H9 (cell line): Measurements from ENCODE around the gene DIS3L. TPM values are rescaled to one million over a fixed set of nuclear protein-coding genes. Genes with fewer than 3 reads are reported as not detected.

Experiments
- DNase-seq: peaks from one replicate; pipeline ENCODE4 v3.0.0-alpha.2; 2017
- H2AFZ ChIP-seq: one replicate; pipeline ENCODE4 v1.6.1; 2013; ENCODE audit warnings: mild to moderate bottlenecking, low read length, control low read depth, moderate library complexity
- H2AK5ac ChIP-seq: 2 replicates; pipeline ENCODE4 v1.6.1; 2013; ENCODE audit warnings: low read length, control low read depth, mixed read lengths; ENCODE audit not compliant: insufficient read length
- H2BK120ac ChIP-seq: one replicate; pipeline ENCODE4 v1.6.1; 2013; ENCODE audit warnings: low read depth, mild to moderate bottlenecking, low read length, control low read depth, inconsistent platforms; ENCODE audit not compliant: poor library complexity, severe bottlenecking
- H2BK12ac ChIP-seq: 2 replicates; pipeline ENCODE4 v1.6.1; 2013; ENCODE audit warnings: low read length, control low read depth, mixed read lengths, low read depth; ENCODE audit not compliant: insufficient read length
- H2BK15ac ChIP-seq: 2 replicates; pipeline ENCODE4 v1.6.1; 2013; ENCODE audit warnings: low read depth, low read length, control low read depth
- H2BK20ac ChIP-seq: one replicate; pipeline ENCODE4 v1.6.1; 2013; ENCODE audit warnings: low read depth, mild to moderate bottlenecking, low read length, control low read depth, inconsistent platforms; ENCODE audit not compliant: poor library complexity, severe bottlenecking
- H2BK5ac ChIP-seq: 2 replicates; pipeline ENCODE4 v1.6.1; 2013; ENCODE audit warnings: low read length, control low read depth, mixed read lengths; ENCODE audit not compliant: insufficient read length
- H3K14ac ChIP-seq: 2 replicates; pipeline ENCODE4 v1.6.1; 2013; ENCODE audit warnings: low read length, control low read depth; ENCODE audit not compliant: insufficient read depth
- H3K18ac ChIP-seq: 2 replicates; pipeline ENCODE4 v1.6.1; 2013; ENCODE audit warnings: low read depth, mild to moderate bottlenecking, mixed read lengths, low read length, control low read depth; ENCODE audit not compliant: insufficient read length
- H3K23ac ChIP-seq: 2 replicates; pipeline ENCODE4 v1.6.1; 2013; ENCODE audit warnings: low read length, control low read depth, mixed read lengths, low read depth; ENCODE audit not compliant: insufficient read length
- H3K23me2 ChIP-seq: 2 replicates; pipeline ENCODE4 v1.6.1; 2013; ENCODE audit warnings: low read depth, mild to moderate bottlenecking, mixed read lengths, low read length, control low read depth; ENCODE audit not compliant: insufficient read length, poor library complexity, severe bottlenecking
- H3K27ac ChIP-seq: 2 replicates; pipeline ENCODE4 v1.5.1; 2013; ENCODE audit warnings: low read length, control low read depth, mixed read lengths, low read depth; ENCODE audit not compliant: insufficient read length
- H3K27me3 ChIP-seq: 2 replicates; pipeline ENCODE4 v1.6.1; 2013; ENCODE audit warnings: low read length, control low read depth, inconsistent platforms; ENCODE audit not compliant: insufficient read depth
- H3K4ac ChIP-seq: 2 replicates; pipeline ENCODE4 v1.6.1; 2013; ENCODE audit warnings: low read depth, mild to moderate bottlenecking, control low read depth, inconsistent platforms, low read length, moderate library complexity
- H3K4me1 ChIP-seq: 2 replicates; pipeline ENCODE4 v1.6.1; 2013; ENCODE audit warnings: low read length, control low read depth, inconsistent platforms; ENCODE audit not compliant: insufficient read depth
- H3K4me2 ChIP-seq: 2 replicates; pipeline ENCODE4 v1.6.1; 2013; ENCODE audit warnings: low read length, control low read depth, mixed read lengths; ENCODE audit not compliant: insufficient read length, insufficient read depth
- H3K56ac ChIP-seq: 2 replicates; pipeline ENCODE4 v1.6.1; 2013; ENCODE audit warnings: low read depth, mild to moderate bottlenecking, mixed read lengths, low read length, control low read depth; ENCODE audit not compliant: insufficient read length
- H3K79me1 ChIP-seq: 2 replicates; pipeline ENCODE4 v1.6.1; 2013; ENCODE audit warnings: low read depth, mild to moderate bottlenecking, moderate library complexity, low read length, control low read depth, inconsistent platforms; ENCODE audit not compliant: insufficient read depth, poor library complexity, severe bottlenecking
- H3K79me2 ChIP-seq: 2 replicates; pipeline ENCODE4 v1.6.1; 2013; ENCODE audit warnings: low read length, control low read depth, inconsistent platforms; ENCODE audit not compliant: insufficient read depth
- H3K9ac ChIP-seq: 2 replicates; pipeline ENCODE4 v1.6.1; 2013; ENCODE audit warnings: low read length, control low read depth, mixed read lengths; ENCODE audit not compliant: insufficient read length; ENCODE audit errors: extremely low read depth
- H3K9me3 ChIP-seq: one replicate; pipeline ENCODE4 v1.6.1; 2013; ENCODE audit warnings: low read depth, low read length, inconsistent platforms; ENCODE audit not compliant: control insufficient read depth
- H3T11ph ChIP-seq: one replicate; pipeline ENCODE4 v1.6.1; 2013; ENCODE audit warnings: mild to moderate bottlenecking, low read length, control low read depth, inconsistent platforms
- H4K20me1 ChIP-seq: one replicate; pipeline ENCODE4 v1.6.1; 2013; ENCODE audit not compliant: control insufficient read depth, insufficient read length, insufficient read depth
- H4K5ac ChIP-seq: 2 replicates; pipeline ENCODE4 v1.6.1; 2013; ENCODE audit warnings: low read depth, mild to moderate bottlenecking, mixed read lengths, low read length, control low read depth; ENCODE audit not compliant: insufficient read length
- H4K8ac ChIP-seq: replicated peaks from 2 replicates; pipeline ENCODE4 v1.6.1; 2013; ENCODE audit warnings: low read length, control low read depth, mixed read lengths, low read depth; ENCODE audit not compliant: insufficient read length
- H4K91ac ChIP-seq: 2 replicates; pipeline ENCODE4 v1.6.1; 2013; ENCODE audit warnings: low read depth, mild to moderate bottlenecking, moderate library complexity, mixed read lengths, low read length, control low read depth; ENCODE audit not compliant: insufficient read length
- H3K27ac Mint-ChIP-seq, 3 experiments: 2 replicates in 2 of 3; 3 replicates in 1 of 3; pipeline ENCODE4 v1.8.0; 2020 to 2021; ENCODE audit warnings: mixed read lengths in 3 of 3, mild to moderate bottlenecking in 1 of 3, moderate library complexity in 1 of 3
- H3K27me3 Mint-ChIP-seq: 2 replicates; pipeline ENCODE4 v1.8.0; 2021; ENCODE audit warnings: low read depth, mild to moderate bottlenecking, moderate library complexity, mixed read lengths
- H3K36me3 Mint-ChIP-seq, 3 experiments: 2 replicates in 2 of 3; 3 replicates in 1 of 3; pipeline ENCODE4 v1.8.0; 2020 to 2021; ENCODE audit warnings: low read depth in 3 of 3, mixed read lengths in 3 of 3; ENCODE audit not compliant: insufficient read depth in 1 of 3
- H3K4me1 Mint-ChIP-seq, 2 experiments: 2 replicates each; pipeline ENCODE4 v1.8.0; 2020; ENCODE audit warnings: mixed read lengths in 2 of 2
- H3K4me3 Mint-ChIP-seq, 2 experiments: 2 replicates in 1 of 2; 3 replicates in 1 of 2; pipeline ENCODE4 v1.8.0; 2020 to 2021; ENCODE audit warnings: mild to moderate bottlenecking in 2 of 2, mixed read lengths in 2 of 2, moderate library complexity in 1 of 2
- H3K9me3 Mint-ChIP-seq, 2 experiments: 2 replicates in 1 of 2; 3 replicates in 1 of 2; pipeline ENCODE4 v1.8.0; 2020; ENCODE audit warnings: mild to moderate bottlenecking in 2 of 2, mixed read lengths in 2 of 2, moderate library complexity in 1 of 2
- CTCF ChIP-seq: fragments of 200-600 bp; sonication (generic); conservative IDR thresholded peaks from 3 replicates; pipeline ENCODE4 v1.8.0; 2021; ENCODE audit warnings: antibody characterized with exemption, mild to moderate bottlenecking
- WGBS: extraction: QIAGEN DNeasy Blood & Tissue Kit; methylation state at CpG from one replicate; pipeline ENCODE4 v1.1.7; 2013; ENCODE audit warnings: missing lambda C conversion rate, low lambda C conversion rate, mixed read lengths; ENCODE audit not compliant: insufficient read length; ENCODE audit errors: extremely low coverage; 5-methylcytosine and 5-hydroxymethylcytosine counted together
- total RNA-seq: library from RNA; stranded (reverse); gene quantifications from 2 replicates; pipeline ENCODE4 v1.2.1, GENCODE V29; 2021

Gene DIS3L
- total RNA-seq, 1 experiment from 2014 or later: 30.2 TPM

DNA sequence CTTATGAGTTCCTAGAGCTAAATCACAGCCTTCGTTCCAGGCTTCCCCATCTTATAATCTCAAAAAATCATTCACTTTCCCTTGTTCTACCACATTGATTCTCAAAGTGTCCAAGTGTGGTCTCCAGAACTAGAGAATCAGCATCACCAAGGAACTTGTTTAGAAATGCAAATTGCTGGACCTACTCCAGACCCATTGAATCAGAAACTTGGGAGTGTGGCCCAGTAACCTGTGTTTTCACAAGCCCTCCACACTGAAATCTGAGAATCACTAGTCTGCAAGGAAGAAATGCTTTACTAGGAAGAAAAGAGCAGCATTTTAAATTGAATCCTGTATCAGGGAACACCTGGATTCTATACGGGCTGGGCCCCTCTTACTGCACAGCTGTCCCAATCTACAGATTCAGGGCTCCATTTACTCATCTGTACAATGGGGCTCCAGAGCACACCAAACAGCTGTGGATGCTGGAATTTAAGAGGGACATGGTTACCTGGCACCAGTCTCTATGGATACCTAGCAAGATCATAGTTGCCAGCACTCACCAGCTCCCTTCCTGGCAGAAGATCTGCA is 43.7 kb upstream of the DIS3L start:
- H3K14ac ChIP-seq: no peak overlapping the region
- no peak overlapping the region for H4K5ac ChIP-seq
- no peak overlapping the region for H3K4ac ChIP-seq
- H3K4me1 Mint-ChIP-seq: peaks cover 30 to 40% of the 10 kb centered on the region in 2 experiments
- no peaks in the 10 kb centered on the region for H3K9me3 ChIP-seq
- no peak overlapping the region for H3K9ac ChIP-seq
- no peak overlapping the region for H3T11ph ChIP-seq
- H2BK15ac ChIP-seq: no peak overlapping the region
- H2AK5ac ChIP-seq: no peak overlapping the region
- H4K20me1 ChIP-seq: no peaks in the 10 kb centered on the region
- no CpG with 5 or more reads among the region's 2 CpGs for WGBS
- H3K4me2 ChIP-seq: no peak overlapping the region
- TF ChIP-seq CTCF: no peak
- no peaks in the 10 kb centered on the region for H3K36me3 Mint-ChIP-seq
- no peak overlapping the region for H3K4me3 Mint-ChIP-seq
- H3K27me3 Mint-ChIP-seq: peaks cover 64% of the 10 kb centered on the region
- no peak overlapping the region for H2BK5ac ChIP-seq
- peaks cover 19% of the 10 kb centered on the region for H3K27me3 ChIP-seq
- no peak for DNase-seq
- H3K27ac ChIP-seq: no peak overlapping the region
- no peak overlapping the region for H4K8ac ChIP-seq
- peaks cover 0 to 4% of the 10 kb centered on the region in 2 experiments; a peak in 1 of 5 replicates for H3K9me3 Mint-ChIP-seq
- H3K23ac ChIP-seq: no peak overlapping the region
- H3K18ac ChIP-seq: no peak overlapping the region
- no peak overlapping the region for H3K27ac Mint-ChIP-seq
- H2BK120ac ChIP-seq: no peak overlapping the region
- no peaks in the 10 kb centered on the region for H3K79me1 ChIP-seq
- no peaks in the 10 kb centered on the region for H3K79me2 ChIP-seq
- H3K56ac ChIP-seq: no peak overlapping the region
- peaks cover 19% of the 10 kb centered on the region for H3K23me2 ChIP-seq
- H2BK20ac ChIP-seq: no peak overlapping the region
- H2BK12ac ChIP-seq: no peak overlapping the region
- no peak overlapping the region for H4K91ac ChIP-seq
- H3K4me1 ChIP-seq: no peaks in the 10 kb centered on the region
- no peak overlapping the region for H2AFZ ChIP-seq
